ENCODE data around the gene SLC4A1. TPM values are rescaled to one million over a fixed set of nuclear protein-coding genes. Genes with fewer than 3 reads are reported as not detected.

Gene SLC4A1
- polyA plus RNA-seq, 1 experiment, result not detected

DNA sequence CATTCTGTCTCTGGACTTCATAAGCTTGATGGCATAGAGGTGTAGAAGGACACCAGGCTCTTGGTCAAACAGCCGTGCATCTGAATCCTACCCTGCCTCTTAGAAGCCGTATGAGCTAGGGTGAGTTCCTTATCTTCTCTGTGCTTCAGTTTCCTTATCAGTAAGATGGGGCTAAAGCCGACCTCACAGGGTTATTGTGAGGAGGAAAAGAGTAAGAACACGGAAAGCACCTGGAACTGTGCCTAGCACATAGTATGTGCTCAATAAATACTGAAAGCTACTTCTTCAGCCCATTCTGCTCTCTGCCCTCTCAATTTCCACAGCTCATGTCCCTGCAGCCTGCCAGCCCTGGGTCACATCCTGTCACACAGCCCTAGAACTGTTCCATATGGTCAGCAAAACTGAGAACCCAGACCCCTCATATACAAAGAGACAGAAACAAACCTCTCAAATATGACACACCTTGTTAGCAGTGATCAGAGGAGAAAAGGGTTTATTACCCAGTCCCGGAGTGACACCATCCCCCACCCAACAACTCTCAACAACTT is 31.4 kb downstream of the SLC4A1 start:
- Histone ChIP-seq H3K4me3 (ENCODE audit: low read depth, low read length) (no peak overlapping the region), H3K36me3 (ENCODE audit: control insufficient read depth, insufficient read depth, low read length) (no peaks in the 10 kb centered on the region), H3K27me3 (ENCODE audit: control insufficient read depth, insufficient read depth, low read length) (0 out of 2 replicates have a peak, but pooled peaks cover 2% of the 10 kb centered on the region)
- ChIA-PET POLR2A (no interaction called here), CTCF (no interaction called here)
- TF ChIP-seq, protein P1, sequence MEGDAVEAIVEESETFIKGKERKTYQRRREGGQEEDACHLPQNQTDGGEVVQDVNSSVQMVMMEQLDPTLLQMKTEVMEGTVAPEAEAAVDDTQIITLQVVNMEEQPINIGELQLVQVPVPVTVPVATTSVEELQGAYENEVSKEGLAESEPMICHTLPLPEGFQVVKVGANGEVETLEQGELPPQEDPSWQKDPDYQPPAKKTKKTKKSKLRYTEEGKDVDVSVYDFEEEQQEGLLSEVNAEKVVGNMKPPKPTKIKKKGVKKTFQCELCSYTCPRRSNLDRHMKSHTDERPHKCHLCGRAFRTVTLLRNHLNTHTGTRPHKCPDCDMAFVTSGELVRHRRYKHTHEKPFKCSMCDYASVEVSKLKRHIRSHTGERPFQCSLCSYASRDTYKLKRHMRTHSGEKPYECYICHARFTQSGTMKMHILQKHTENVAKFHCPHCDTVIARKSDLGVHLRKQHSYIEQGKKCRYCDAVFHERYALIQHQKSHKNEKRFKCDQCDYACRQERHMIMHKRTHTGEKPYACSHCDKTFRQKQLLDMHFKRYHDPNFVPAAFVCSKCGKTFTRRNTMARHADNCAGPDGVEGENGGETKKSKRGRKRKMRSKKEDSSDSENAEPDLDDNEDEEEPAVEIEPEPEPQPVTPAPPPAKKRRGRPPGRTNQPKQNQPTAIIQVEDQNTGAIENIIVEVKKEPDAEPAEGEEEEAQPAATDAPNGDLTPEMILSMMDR (IDR thresholded peaks at IDR 0.05; ENCODE audit: insufficient read depth, low read depth, low read length), result no peak
- no peak for DNase-seq (ENCODE audit: low read depth)

GRCh38 chr17:44235583-44235936 is 32.4 kb downstream of the SLC4A1 start:
- Histone ChIP-seq H3K4me3 (ENCODE audit: low read depth, low read length) (no peak overlapping the region), H3K27me3 (ENCODE audit: control insufficient read depth, insufficient read depth, low read length) (0 out of 2 replicates have a peak, but pooled peaks cover 2% of the 10 kb centered on the region), H3K36me3 (ENCODE audit: control insufficient read depth, insufficient read depth, low read length) (no peaks in the 10 kb centered on the region)
- ChIA-PET POLR2A (no interaction called here), CTCF (no interaction called here)
- DNase-seq (ENCODE audit: low read depth), result no peak
- TF ChIP-seq, protein P1 (IDR thresholded peaks at IDR 0.05; ENCODE audit: insufficient read depth, low read depth, low read length), result no peak

- H3K27me3 ChIP-seq (ENCODE audit: control insufficient read depth, insufficient read depth, low read length), result no peaks in the 10 kb centered on the region
- POLR2A ChIA-PET, result no interaction called here
- CTCF ChIA-PET, result interaction anchor here (0.6 kb wide), 1 partner anchor 25 kb away, joined by 3 read pairs; no protein-coding TSS in a partner anchor
Measured at GRCh38 chr17:44233582-44233981, 34.4 kb downstream of the SLC4A1 start.

GRCh38 chr17:44232061-44232460 is 35.9 kb downstream of the SLC4A1 start:
- Histone ChIP-seq H3K4me3 (ENCODE audit: low read depth, low read length) (no peak overlapping the region), H3K27me3 (ENCODE audit: control insufficient read depth, insufficient read depth, low read length) (no peaks in the 10 kb centered on the region; the same call in 1 of the 2 replicates), H3K36me3 (ENCODE audit: control insufficient read depth, insufficient read depth, low read length) (no peaks in the 10 kb centered on the region)
- TF ChIP-seq, protein P1 (IDR thresholded peaks at IDR 0.05; ENCODE audit: insufficient read depth, low read depth, low read length), result no peak
- POLR2A ChIA-PET, result no interaction called here
- CTCF ChIA-PET, result interaction anchor here (0.7 kb wide), 1 partner anchor 383 kb away, joined by 3 read pairs; no protein-coding TSS in a partner anchor
- no peak for DNase-seq (ENCODE audit: low read depth)

More at GRCh38 chr17:44233582-44233981, 34.4 kb downstream of the SLC4A1 start:
- Histone ChIP-seq H3K36me3 (ENCODE audit: control insufficient read depth, insufficient read depth, low read length) (no peaks in the 10 kb centered on the region), H3K4me3 (ENCODE audit: low read depth, low read length) (no peak overlapping the region)
- DNase-seq (ENCODE audit: low read depth), result no peak
- TF ChIP-seq, protein P1 (IDR thresholded peaks at IDR 0.05; ENCODE audit: insufficient read depth, low read depth, low read length), result no peak

- Histone ChIP-seq H3K4me3 (ENCODE audit: low read depth, low read length) (no peak overlapping the region), H3K36me3 (ENCODE audit: control insufficient read depth, insufficient read depth, low read length) (no peaks in the 10 kb centered on the region), H3K27me3 (ENCODE audit: control insufficient read depth, insufficient read depth, low read length) (no peaks in the 10 kb centered on the region; the same call in 1 of the 2 replicates)
- ChIA-PET CTCF (interaction anchor here (1.6 kb wide), 1 partner anchor 14 kb away, joined by 3 read pairs; no protein-coding TSS in a partner anchor), POLR2A (no interaction called here)
- DNase-seq (ENCODE audit: low read depth), result no peak
- TF ChIP-seq, protein P1 (IDR thresholded peaks at IDR 0.05; ENCODE audit: insufficient read depth, low read depth, low read length), result no peak
Measured at GRCh38 chr17:44230140-44230539, 37.8 kb downstream of the SLC4A1 start.

All from BJ (cell line).